SK-N-MC (cell line): ENCODE data around the gene RHCE.
"Not testable (repeated sequence)": the region's sequence is repeated elsewhere in the genome, so short reads cannot be mapped to it uniquely, and the experiment has no call there.

Experiments used
- DNase-seq: peaks from one replicate; pipeline ENCODE4 v3.0.0-alpha.2; 2011; ENCODE audit warnings: low read depth, low spot score
- H3K27ac ChIP-seq: fragments of 200-600 bp; sonication (generic); 2 replicates; pipeline ENCODE4 v1.5.1; 2016; ENCODE audit warnings: mixed run types
- H3K36me3 ChIP-seq: fragments of 200-600 bp; sonication (generic); 2 replicates; pipeline ENCODE4 v1.6.1; 2017; ENCODE audit warnings: antibody characterized with exemption, low read length, mixed read lengths; ENCODE audit not compliant: insufficient read depth
- H3K4me3 ChIP-seq: fragments of 200-600 bp; sonication (generic); 2 replicates; pipeline ENCODE4 v1.5.1; 2016
- H3K9ac ChIP-seq: fragments of 200-600 bp; sonication (generic); 2 replicates; pipeline ENCODE4 v1.8.0; 2017; ENCODE audit warnings: mixed run types, mixed read lengths; ENCODE audit not compliant: insufficient read length
- H3K9me3 ChIP-seq: fragments of 200-600 bp; sonication (generic); 2 replicates; pipeline ENCODE4 v1.6.1; 2017; ENCODE audit warnings: low read depth, mild to moderate bottlenecking, antibody characterized with exemption, low read length, moderate library complexity, mixed read lengths
- EZH2 ChIP-seq: fragments of 200-600 bp; sonication (generic); IDR thresholded peaks from one replicate; pipeline ENCODE4 v1.6.1; 2017; ENCODE audit warnings: antibody characterized with exemption
- FOXP2 ChIP-seq: optimal IDR thresholded peaks from 2 replicates; pipeline ENCODE3; 2011; ENCODE audit warnings: mild to moderate bottlenecking, moderate library complexity; ENCODE audit not compliant: insufficient read depth; ENCODE audit errors: extremely low read length, control extremely low read depth
- POLR2AphosphoS5 ChIP-seq: IDR thresholded peaks from 2 replicates; pipeline ENCODE4 v1.6.1; 2012; ENCODE audit warnings: mild to moderate bottlenecking, low read depth, low read length, borderline replicate concordance

Gene RHCE

GRCh38 chr1:25341746-25342145, 78.9 kb downstream of the RHCE start:
- H3K9ac ChIP-seq = no peak overlapping the region
- H3K4me3 ChIP-seq = no peak overlapping the region
- no peak overlapping the region for H3K27ac ChIP-seq
- TF ChIP-seq FOXP2 (no peak), EZH2 (no peak), POLR2AphosphoS5 (no peak)
- DNase-seq = no peak
- H3K36me3 ChIP-seq = peaks cover 15% of the 10 kb centered on the region
- H3K9me3 ChIP-seq = no peaks in the 10 kb centered on the region

GRCh38 chr1:25338986-25339385, 81.6 kb downstream of the RHCE start:
- Histone ChIP-seq H3K4me3 (peak overlapping the region; percentile 97), H3K36me3 (peaks cover 9% of the 10 kb centered on the region), H3K27ac (peak overlapping the region; percentile 72; the same call in 1 of the 2 replicates), H3K9me3 (no peaks in the 10 kb centered on the region), H3K9ac (peak overlapping the region; percentile 93)
- TF ChIP-seq FOXP2 (no peak), POLR2AphosphoS5 (no peak), EZH2 (no peak)
- DNase-seq = no peak

- Histone ChIP-seq H3K36me3 (peaks cover 4% of the 10 kb centered on the region), H3K4me3 (peak within 1 kb of the TSS; percentile 97), H3K27ac (peak within 1 kb of the TSS; percentile 72), H3K9ac (peak within 1 kb of the TSS; percentile 93), H3K9me3 (no peaks in the 10 kb centered on the region)
- TF ChIP-seq EZH2 (no peak), FOXP2 (no peak), POLR2AphosphoS5 (peak; percentile 84)
- no peak for DNase-seq
These were observed 82.2 kb downstream of the RHCE start, which contains the start of gene TMEM50A for GRCh38 chr1:25338188-25338981. Gene TMEM50A, plus strand, starts transcription at chr1:25338334. Its CDS starts 2,153 bp downstream, at chr1:25340487.

- Histone ChIP-seq H3K4me3 (peak overlapping the region; percentile 97), H3K27ac (peak overlapping the region; percentile 70)
- not testable (repeated sequence) for H3K36me3 ChIP-seq, DNase-seq, H3K9me3 ChIP-seq, H3K9ac ChIP-seq
- peak; percentile 41; the same call in 1 of the 2 replicates for TF ChIP-seq POLR2AphosphoS5
These were observed 83.0 kb downstream of the RHCE start for GRCh38 chr1:25337483-25338187.

- peak overlapping the region; percentile 63 for H3K9ac ChIP-seq
These were observed 83.7 kb downstream of the RHCE start for GRCh38 chr1:25336922-25337354.

GRCh38 chr1:25329950-25330349, 90.7 kb downstream of the RHCE start:
- not testable (repeated sequence) for DNase-seq, H3K9me3 ChIP-seq, H3K36me3 ChIP-seq, H3K9ac ChIP-seq, H3K4me3 ChIP-seq
- peak overlapping the region; percentile 42; the same call in 1 of the 2 replicates for H3K27ac ChIP-seq

More at GRCh38 chr1:25336922-25337354, 83.7 kb downstream of the RHCE start:
- not testable (repeated sequence) for H3K27ac ChIP-seq, DNase-seq, H3K36me3 ChIP-seq, H3K9me3 ChIP-seq
- peak overlapping the region; percentile 79 for H3K4me3 ChIP-seq

GRCh38 chr1:25329336-25329735, 91.3 kb downstream of the RHCE start:
- DNase-seq, H3K9me3 ChIP-seq: not testable (repeated sequence)

GRCh38 chr1:25328791-25329185, 91.8 kb downstream of the RHCE start:
- H3K9me3 ChIP-seq, H3K36me3 ChIP-seq, DNase-seq, H3K9ac ChIP-seq, H3K27ac ChIP-seq, H3K4me3 ChIP-seq: not testable (repeated sequence)

More at GRCh38 chr1:25329336-25329735, 91.3 kb downstream of the RHCE start:
- H3K9ac ChIP-seq, H3K27ac ChIP-seq, H3K4me3 ChIP-seq, H3K36me3 ChIP-seq: not testable (repeated sequence)

- not testable (repeated sequence) for DNase-seq, H3K4me3 ChIP-seq, H3K9ac ChIP-seq, H3K9me3 ChIP-seq, H3K27ac ChIP-seq, H3K36me3 ChIP-seq
These were observed 92.5 kb downstream of the RHCE start for GRCh38 chr1:25327864-25328790.

GRCh38 chr1:25324407-25324806, 96.2 kb downstream of the RHCE start:
- not testable (repeated sequence) for H3K36me3 ChIP-seq, DNase-seq, H3K27ac ChIP-seq, H3K9ac ChIP-seq, H3K4me3 ChIP-seq, H3K9me3 ChIP-seq

- DNase-seq, H3K9ac ChIP-seq, H3K4me3 ChIP-seq, H3K9me3 ChIP-seq, H3K36me3 ChIP-seq, H3K27ac ChIP-seq: not testable (repeated sequence)
These were observed 98.5 kb downstream of the RHCE start for GRCh38 chr1:25322127-25322526.

GRCh38 chr1:25320314-25320938, 100.2 kb downstream of the RHCE start:
- H3K36me3 ChIP-seq, H3K9ac ChIP-seq, H3K9me3 ChIP-seq, H3K4me3 ChIP-seq: not testable (repeated sequence)
- peak; percentile 44 for DNase-seq
- H3K27ac ChIP-seq = peak overlapping the region; percentile 25; the same call in 1 of the 2 replicates
